ENCODE measurements around the gene ARHGEF6. TPM values are rescaled to one million over a fixed set of nuclear protein-coding genes. Genes with fewer than 3 reads are reported as not detected.

ARHGEF6 gene
- total and polyA plus RNA-seq, 2 experiments from 2014 or later, result 2.5 to 6.0 TPM

GRCh38 chrX:136625246-136625645 is 155.5 kb downstream of the ARHGEF6 start (continued):
- TF ChIP-seq ZNF462 (CRISPR knock-in tag; IDR thresholded peaks at IDR 0.05), result no peak
- TF ChIP-seq, protein P1, sequence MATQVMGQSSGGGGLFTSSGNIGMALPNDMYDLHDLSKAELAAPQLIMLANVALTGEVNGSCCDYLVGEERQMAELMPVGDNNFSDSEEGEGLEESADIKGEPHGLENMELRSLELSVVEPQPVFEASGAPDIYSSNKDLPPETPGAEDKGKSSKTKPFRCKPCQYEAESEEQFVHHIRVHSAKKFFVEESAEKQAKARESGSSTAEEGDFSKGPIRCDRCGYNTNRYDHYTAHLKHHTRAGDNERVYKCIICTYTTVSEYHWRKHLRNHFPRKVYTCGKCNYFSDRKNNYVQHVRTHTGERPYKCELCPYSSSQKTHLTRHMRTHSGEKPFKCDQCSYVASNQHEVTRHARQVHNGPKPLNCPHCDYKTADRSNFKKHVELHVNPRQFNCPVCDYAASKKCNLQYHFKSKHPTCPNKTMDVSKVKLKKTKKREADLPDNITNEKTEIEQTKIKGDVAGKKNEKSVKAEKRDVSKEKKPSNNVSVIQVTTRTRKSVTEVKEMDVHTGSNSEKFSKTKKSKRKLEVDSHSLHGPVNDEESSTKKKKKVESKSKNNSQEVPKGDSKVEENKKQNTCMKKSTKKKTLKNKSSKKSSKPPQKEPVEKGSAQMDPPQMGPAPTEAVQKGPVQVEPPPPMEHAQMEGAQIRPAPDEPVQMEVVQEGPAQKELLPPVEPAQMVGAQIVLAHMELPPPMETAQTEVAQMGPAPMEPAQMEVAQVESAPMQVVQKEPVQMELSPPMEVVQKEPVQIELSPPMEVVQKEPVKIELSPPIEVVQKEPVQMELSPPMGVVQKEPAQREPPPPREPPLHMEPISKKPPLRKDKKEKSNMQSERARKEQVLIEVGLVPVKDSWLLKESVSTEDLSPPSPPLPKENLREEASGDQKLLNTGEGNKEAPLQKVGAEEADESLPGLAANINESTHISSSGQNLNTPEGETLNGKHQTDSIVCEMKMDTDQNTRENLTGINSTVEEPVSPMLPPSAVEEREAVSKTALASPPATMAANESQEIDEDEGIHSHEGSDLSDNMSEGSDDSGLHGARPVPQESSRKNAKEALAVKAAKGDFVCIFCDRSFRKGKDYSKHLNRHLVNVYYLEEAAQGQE (IDR thresholded peaks at IDR 0.05; ENCODE audit: unreplicated experiment), result no peak
- TF ChIP-seq STAT1 (IDR thresholded peaks at IDR 0.05; ENCODE audit: unreplicated experiment), result no peak
- TF ChIP-seq CTCF (conservative IDR thresholded peaks at IDR 0.05; ENCODE audit: low read depth in 2 of 2), result no peak
- TF ChIP-seq NANOG (IDR thresholded peaks at IDR 0.05; ENCODE audit: borderline replicate concordance), result no peak

All from GM23338 (cell line).